Measurements from ENCODE around the gene GUF1.

Gene GUF1

DNA sequence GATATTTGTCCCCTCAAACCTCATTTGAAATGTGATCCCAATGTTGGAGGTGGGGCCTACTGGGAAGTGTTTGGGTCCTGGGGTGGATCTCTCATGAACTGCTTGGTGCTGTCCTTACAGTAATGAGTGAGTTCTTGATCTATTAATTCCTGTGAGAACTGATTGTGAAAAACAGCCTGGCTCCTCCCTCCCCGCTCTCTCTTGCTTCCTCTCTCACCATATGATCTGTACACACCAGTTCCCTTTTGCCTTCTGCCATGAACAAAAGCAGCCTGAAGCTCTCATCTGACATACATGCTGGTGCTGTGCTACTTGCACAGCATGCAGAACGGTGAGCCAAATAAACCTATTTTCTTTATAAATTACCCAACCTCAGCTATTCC lies 15.6 kb upstream of the GUF1 start:
- peaks cover 3% of the 10 kb centered on the region for H3K27me3 ChIP-seq
- H3K4me3 ChIP-seq (ENCODE audit: low read depth in 1 of 2, low read length in 1 of 2), result no peak overlapping the region
- no peaks in the 10 kb centered on the region for H3K36me3 ChIP-seq
- H3K27ac ChIP-seq, result no peak overlapping the region
- H3K4me1 ChIP-seq (ENCODE audit: control insufficient read depth in 1 of 2, insufficient read depth in 1 of 2, low read depth in 1 of 2, low read length in 1 of 2), result no peaks in the 10 kb centered on the region
- H3K9me3 ChIP-seq, result no peaks in the 10 kb centered on the region
- TF ChIP-seq, protein P1, sequence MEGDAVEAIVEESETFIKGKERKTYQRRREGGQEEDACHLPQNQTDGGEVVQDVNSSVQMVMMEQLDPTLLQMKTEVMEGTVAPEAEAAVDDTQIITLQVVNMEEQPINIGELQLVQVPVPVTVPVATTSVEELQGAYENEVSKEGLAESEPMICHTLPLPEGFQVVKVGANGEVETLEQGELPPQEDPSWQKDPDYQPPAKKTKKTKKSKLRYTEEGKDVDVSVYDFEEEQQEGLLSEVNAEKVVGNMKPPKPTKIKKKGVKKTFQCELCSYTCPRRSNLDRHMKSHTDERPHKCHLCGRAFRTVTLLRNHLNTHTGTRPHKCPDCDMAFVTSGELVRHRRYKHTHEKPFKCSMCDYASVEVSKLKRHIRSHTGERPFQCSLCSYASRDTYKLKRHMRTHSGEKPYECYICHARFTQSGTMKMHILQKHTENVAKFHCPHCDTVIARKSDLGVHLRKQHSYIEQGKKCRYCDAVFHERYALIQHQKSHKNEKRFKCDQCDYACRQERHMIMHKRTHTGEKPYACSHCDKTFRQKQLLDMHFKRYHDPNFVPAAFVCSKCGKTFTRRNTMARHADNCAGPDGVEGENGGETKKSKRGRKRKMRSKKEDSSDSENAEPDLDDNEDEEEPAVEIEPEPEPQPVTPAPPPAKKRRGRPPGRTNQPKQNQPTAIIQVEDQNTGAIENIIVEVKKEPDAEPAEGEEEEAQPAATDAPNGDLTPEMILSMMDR (IDR thresholded peaks at IDR 0.05), result no peak

DNA sequence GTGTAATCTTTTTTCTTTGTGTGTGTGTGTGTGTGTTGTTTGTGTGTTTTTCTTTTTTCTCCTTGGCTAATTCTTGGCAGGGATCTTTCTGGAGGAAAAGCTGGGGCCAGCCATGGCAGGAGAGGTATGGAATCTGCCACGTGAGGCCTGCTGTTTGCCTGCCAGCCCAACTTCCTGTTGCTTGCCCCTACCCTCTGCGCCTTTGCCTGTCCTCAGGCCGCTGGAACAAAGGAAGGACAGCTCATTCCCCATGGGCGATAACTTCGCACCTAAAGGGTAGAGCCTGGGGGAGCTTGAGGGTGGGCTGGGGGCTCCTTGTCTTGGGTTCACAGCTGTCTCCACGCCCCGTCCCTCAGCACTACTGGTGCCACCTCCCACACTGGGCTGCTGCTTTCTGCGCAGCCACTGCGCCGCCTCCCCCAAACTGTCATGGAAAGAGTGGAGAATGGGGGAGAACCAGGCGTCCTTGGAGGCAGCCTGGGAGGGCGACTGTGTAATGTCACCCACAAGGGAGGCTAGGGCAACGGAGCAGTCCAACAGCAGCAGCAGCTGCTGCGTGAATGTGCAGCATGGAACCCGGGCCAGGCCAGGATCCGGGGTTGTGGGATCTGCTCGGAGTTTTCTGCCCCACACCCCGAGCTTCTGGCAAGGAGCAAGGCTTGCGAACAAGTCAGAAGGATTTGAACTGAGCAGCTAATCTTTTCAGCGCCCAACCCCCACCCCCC lies 14.5 kb upstream of the GUF1 start:
- TF ChIP-seq, protein P1 (IDR thresholded peaks at IDR 0.05), result no peak
- H3K4me1 ChIP-seq (ENCODE audit: control insufficient read depth in 1 of 2, insufficient read depth in 1 of 2, low read depth in 1 of 2, low read length in 1 of 2), result no peaks in the 10 kb centered on the region
- H3K4me3 ChIP-seq (ENCODE audit: low read depth in 1 of 2, low read length in 1 of 2), result no peak overlapping the region
- H3K27ac ChIP-seq, result no peak overlapping the region
- H3K27me3 ChIP-seq, result peaks cover 3% of the 10 kb centered on the region
- no peaks in the 10 kb centered on the region for H3K36me3 ChIP-seq
- H3K9me3 ChIP-seq, result no peaks in the 10 kb centered on the region

DNA sequence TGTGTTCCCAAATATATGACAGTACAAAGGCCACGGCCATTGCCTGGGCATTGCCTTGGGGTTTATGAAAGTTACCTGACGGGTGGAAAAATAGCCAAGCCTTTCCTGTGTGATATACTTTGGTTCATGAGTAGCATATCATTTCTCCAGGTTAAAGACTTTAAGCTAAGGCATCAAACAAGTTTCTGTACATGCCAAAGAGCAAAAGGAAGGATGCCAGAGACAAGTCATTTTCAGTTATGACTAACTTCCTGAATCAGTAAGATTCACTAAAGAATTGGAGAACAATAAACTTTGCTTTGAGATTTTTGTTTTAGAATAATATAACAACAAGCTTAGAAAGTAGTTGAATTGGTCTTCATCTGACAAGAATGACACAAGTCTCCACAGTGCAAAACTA lies 9.7 kb upstream of the GUF1 start:
- Histone ChIP-seq H3K9me3 (no peaks in the 10 kb centered on the region), H3K36me3 (no peaks in the 10 kb centered on the region), H3K27me3 (peaks cover 25% of the 10 kb centered on the region), H3K4me1 (ENCODE audit: control insufficient read depth in 1 of 2, insufficient read depth in 1 of 2, low read depth in 1 of 2, low read length in 1 of 2) (no peaks in the 10 kb centered on the region), H3K27ac (no peak overlapping the region), H3K4me3 (ENCODE audit: low read depth in 1 of 2, low read length in 1 of 2) (no peak overlapping the region)
- TF ChIP-seq, protein P1 (IDR thresholded peaks at IDR 0.05), result no peak

DNA sequence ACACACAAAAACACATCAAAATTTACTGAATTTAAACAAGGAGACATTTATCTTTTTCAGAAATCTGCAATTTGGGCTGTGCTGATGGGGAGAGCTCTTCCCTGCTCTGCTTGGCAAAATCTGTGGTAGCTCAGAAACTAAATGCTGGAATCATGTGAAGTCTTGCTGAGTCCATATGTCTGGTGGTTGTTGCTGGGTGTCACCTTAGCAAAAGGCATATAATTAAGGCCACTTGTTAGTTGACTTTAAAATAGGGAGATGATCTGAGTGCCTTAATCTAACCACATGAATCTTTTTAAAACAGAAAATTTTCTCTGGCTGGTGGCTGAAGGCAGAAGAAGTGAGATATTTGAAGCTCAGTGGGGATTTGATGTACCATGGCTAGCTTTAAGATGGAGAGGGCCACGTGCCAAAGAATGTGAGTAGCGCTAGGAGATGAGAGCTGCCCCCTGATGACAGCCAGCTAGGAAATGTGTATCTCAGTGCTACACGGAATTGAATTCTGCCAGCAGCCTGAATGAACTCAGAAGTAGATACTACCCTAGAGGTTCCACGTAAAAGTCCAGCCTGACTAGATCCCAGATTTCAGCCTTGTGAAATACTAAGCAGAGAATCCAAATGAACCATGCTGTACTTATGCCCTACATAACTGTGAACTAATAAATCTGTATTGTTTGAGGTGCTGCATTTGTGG lies 7.6 kb upstream of the GUF1 start:
- Histone ChIP-seq H3K27ac (no peak overlapping the region), H3K9me3 (no peaks in the 10 kb centered on the region), H3K4me1 (ENCODE audit: control insufficient read depth in 1 of 2, insufficient read depth in 1 of 2, low read depth in 1 of 2, low read length in 1 of 2) (no peaks in the 10 kb centered on the region), H3K27me3 (peaks cover 32% of the 10 kb centered on the region), H3K4me3 (ENCODE audit: low read depth in 1 of 2, low read length in 1 of 2) (no peak overlapping the region), H3K36me3 (no peaks in the 10 kb centered on the region)
- TF ChIP-seq, protein P1 (IDR thresholded peaks at IDR 0.05), result no peak

DNA sequence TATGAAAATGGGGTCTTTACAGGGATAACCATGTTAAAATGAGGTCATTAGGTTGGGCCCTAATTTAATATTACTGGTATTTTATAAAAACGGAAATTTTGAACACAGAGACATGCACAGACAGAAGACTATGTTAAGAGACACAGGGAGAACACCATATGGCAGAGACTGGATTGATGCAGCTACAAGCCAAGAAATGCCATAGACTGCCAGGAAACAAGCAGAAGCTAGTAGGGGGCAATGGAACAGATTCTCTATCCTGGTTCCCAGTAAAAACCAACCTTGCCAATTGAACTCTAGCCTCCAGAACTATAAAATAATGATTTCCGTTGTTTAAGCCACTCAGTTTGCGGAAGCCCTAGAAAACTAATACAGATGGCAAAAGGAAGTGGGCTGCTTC lies 6.6 kb upstream of the GUF1 start:
- H3K27me3 ChIP-seq, result peaks cover 38% of the 10 kb centered on the region
- no peak overlapping the region for H3K27ac ChIP-seq
- no peak overlapping the region for H3K4me3 ChIP-seq (ENCODE audit: low read depth in 1 of 2, low read length in 1 of 2)
- H3K36me3 ChIP-seq, result no peaks in the 10 kb centered on the region
- H3K4me1 ChIP-seq (ENCODE audit: control insufficient read depth in 1 of 2, insufficient read depth in 1 of 2, low read depth in 1 of 2, low read length in 1 of 2), result no peaks in the 10 kb centered on the region
- no peaks in the 10 kb centered on the region for H3K9me3 ChIP-seq
- TF ChIP-seq, protein P1 (IDR thresholded peaks at IDR 0.05), result no peak
